ENCODE results near the gene YTHDF1.

YTHDF1 gene

GRCh38 chr20:63182425-63182824 lies 33.5 kb downstream of the YTHDF1 start:
- DNase-seq: no peak

DNA sequence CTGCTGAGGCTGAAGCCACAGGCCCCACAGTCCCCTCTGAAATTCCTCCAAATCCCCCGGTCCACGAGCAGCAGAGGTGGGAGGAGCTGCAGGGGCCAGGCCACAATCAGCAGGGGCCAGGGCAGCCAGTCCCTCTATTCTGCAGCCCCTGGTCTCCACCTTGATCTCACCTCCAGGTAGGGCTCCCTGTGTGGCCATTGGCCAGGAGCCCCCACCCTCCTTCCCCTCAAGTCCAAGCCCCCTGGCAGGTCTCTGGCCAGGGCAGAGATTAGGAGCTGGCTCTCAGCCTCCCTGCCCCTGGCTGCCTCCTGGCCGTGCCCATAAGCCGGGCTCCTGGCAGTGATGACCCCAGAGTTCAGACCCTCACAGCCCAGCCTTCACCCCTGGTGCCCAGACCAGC lies 34.7 kb downstream of the YTHDF1 start:
- DNase-seq: no peak

- DNase-seq: no peak
These were observed 35.3 kb downstream of the YTHDF1 start for GRCh38 chr20:63180569-63181185.

DNA sequence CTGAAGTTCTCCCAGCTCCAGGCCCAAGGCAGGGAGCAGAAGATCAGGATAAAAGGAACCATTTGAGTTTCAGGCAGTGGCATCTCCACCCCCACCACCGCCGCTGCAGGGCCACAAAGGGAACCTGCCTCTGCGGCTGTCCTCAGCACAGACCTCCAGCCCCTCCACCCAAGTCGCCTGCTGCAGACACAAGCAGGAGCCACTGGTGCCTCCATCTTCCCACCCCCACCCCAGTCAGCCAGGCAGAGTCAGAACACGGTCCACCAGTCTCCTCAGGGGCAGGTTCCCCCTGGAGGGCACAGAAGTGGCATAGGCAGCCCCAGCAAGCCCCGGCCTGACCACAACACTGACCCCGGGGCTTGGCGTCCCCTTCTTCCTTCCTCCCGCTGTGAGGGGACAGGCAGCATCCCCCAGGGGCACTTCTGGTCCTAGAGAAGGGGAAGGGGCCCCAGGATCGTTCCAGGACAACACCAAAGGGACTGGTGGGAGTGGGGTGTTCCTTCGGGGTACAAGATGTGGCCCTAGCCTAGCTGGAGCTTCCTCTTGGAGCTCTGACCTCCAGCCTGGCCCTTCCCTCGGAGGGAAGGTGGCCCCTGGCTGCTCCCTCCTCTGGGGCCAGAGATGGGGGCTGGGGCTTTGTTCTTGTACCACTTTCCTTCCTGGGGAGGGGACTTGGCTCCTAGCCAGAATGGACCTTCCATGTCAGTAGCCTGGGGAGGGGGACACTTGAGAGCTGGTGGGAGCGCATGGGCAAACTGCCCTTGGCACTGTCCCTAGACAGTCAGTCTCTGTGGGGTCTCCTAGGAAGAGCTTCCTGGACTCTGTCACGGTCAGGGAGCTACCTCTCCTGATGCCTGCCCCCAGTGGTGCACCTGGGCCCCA lies 36.0 kb downstream of the YTHDF1 start:
- no peak for DNase-seq

GRCh38 chr20:63178889-63179686 lies 36.8 kb downstream of the YTHDF1 start:
- DNase-seq: no peak

DNA sequence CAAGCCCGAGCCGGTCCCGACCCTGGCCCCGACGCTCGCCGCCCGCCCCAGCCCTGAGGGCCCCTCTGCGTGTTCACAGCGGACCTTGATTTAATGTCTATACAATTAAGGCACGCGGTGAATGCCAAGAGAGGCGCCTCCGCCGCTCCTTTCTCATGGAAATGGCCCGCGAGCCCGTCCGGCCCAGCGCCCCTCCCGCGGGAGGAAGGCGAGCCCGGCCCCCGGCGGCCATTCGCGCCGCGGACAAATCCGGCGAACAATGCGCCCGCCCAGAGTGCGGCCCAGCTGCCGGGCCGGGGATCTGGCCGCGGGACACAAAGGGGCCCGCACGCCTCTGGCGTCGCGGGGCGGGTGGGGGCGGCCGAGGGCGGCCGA lies 37.5 kb downstream of the YTHDF1 start:
- no peak for DNase-seq

DNA sequence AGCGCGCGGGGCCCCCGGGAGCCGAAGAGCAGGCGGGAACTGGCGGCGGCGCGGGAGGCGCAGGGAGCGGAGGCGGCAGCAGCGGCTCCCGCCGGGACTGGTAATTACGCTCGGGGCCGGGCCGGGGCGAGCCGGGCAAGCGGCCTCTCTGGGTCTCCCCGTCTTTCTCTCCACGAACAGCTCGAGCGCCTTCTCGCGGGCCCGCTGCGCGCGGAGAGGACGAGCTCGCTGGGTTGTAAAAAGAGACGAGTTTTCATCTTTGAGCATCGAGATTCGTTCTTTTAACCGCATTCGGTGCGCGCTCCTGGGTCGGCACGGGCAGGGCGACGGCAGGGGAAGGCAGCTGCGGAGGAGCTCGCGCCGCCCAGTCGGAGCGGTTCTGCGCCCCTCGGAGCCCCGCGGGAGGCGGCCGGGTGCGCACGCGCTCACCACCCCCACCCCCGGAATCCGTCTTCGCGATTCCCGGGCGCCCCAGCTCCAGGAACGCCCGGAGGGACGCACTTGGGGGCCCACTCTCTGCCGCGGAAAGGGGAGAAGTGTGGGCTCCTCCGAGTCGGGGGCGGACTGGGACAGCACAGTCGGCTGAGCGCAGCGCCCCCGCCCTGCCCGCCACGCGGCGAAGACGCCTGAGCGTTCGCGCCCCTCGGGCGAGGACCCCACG lies 38.0 kb downstream of the YTHDF1 start:
- DNase-seq: no peak

GRCh38 chr20:63177134-63177784 lies 38.7 kb downstream of the YTHDF1 start:
- DNase-seq: no peak

DNA sequence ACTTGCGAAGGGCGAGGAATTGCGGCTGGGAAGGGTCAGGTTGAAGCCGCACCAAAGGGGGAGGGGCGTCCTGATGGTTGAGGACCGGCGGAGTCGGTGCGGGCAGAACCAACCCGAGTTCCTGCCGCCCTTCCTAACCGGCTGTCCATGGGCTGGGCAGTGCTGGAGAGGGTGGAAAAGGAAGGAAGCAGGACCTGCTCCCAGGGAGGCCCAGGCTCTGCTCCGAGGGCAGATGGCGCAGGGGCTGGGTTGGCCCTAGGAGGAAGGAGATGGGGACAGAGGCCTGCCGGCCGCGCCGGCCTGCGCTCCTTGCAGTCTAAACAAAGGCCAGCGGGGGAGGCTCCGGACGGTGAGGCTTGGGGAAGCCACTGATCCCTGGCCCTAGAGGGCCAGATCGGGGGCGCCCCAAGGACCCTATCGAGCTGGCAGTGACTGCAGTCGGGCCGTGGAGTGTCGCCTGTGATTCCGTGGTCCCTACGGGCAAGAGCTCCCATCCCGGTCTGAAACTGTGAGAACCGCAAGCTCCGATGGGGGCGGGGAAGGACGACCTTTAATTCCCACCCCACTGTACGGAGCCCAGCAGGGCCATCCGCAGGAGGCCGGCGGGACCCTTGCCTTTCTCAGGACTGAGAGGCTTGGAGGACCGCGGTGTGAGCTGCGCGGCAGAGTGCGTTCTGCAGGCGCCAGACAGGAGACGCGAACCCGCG lies 39.4 kb downstream of the YTHDF1 start:
- DNase-seq: no peak

DNA sequence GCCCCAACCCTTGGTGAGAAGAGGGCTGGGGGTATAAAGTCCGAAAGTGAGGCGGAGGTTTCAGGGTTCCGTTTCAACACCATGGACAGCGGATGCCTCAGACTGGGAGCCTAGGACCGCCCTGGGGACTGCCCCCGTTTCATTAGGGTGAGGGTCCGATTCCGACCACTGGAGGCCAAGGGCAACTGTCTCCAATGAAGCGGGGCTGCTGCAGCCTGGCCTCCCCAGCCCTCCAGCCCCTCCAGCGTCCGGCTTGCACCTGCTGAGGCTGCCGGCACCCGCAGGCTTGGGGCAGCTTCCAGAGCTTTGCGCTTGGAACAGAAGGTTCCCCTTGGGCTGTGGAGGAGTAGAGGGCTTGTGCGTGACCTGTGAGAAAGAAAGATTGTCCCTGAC lies 39.9 kb downstream of the YTHDF1 start:
- no peak for DNase-seq

DNA sequence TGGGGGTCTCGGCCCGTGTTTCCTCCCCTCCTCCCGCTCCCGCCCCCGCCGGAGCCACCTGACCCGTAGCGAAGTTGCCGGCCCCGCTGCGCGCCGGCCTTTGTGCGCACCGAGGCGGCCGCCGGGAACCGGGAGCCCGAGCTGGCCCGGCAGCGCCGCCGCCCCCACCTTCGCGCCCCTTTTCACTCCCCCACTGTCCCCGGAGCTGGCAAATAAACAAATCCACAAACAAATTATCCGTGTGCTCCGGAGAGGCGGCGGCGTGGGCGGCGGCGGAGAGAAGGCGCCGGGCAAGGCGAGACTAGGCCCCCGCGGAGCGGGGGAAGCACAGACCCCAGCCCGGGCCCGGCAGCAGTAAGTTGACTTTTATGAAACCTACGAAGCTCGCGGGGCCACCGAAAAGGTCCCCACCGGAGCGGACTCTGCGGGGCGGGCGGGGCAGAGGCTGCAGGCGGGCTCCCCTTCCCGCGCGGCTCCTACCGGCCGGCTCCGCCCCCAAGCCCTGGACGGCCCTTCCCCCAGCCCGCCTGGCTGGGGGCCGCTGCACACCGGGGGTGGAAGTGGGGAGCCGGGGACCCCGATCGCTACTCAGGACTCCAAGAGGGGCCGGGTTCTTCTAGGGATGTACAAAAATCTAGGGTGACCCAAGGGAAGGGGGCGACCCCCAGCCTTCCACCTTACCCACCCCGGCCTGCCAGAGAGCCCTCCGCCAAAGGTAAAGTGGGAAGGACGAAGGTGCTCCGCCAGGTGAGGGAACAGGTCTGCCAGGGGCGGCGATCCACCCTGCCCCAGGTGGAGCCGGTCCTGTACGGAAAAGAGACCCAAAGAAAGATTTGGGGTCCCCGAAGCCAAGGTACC lies 40.7 kb downstream of the YTHDF1 start:
- no peak for DNase-seq

DNA sequence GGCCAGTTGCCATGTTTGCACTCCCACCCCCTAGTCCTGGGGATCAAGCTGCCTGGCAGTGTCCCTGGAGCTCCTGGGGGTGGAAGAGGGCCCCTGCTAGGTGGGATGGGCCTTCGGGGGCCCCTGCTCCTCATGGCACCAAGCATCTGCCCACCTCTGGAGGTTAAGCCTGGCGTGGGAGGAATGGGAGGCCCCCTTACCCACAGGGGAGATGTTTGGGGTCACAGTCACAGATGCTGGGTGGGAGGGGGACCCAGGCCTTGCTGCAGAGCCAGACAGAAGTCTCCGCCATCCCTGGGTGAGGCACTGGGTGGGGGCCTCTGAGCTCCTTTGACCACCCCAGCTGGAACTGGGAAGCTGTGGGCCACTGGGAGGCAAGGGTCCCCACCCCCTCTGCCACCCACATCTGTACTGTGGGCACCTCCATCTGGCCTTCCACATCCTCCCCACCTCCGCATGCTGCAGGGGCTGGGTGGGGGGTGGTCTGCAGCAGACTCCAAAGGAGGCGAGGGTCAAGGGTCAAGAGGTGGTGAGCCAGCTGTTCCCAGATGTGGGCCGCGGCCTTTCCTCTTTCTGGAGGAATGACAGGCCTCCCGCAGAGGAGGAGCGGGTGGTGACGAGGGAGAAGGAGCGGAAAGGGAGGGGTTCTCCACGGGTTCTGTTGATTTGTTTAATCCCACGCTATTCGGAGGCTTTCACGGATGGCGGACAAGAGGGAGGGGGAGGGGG lies 41.5 kb downstream of the YTHDF1 start:
- DNase-seq: no peak

GRCh38 chr20:63173552-63174191 lies 42.3 kb downstream of the YTHDF1 start:
- DNase-seq: no peak

GRCh38 chr20:63172726-63173125 lies 43.2 kb downstream of the YTHDF1 start:
- DNase-seq: no peak

DNA sequence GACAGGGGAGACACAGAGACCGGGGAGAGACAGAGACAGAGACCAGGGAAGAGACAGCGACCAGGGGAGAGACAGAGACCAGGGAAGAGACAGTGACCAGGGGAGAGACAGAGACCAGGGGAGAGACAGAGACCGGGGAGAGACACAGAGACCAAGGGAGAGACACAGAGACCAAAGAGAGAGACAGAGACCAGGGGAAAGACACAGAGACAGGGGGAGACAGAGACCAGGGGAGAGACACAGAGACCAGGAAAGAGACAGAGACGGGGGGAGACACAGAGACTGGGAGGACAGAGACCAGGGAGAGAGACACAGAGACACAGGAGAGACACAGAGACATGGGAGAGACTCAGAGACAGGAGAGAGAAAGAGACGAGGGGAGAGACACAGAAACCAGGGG lies 43.9 kb downstream of the YTHDF1 start:
- no peak for DNase-seq

DNA sequence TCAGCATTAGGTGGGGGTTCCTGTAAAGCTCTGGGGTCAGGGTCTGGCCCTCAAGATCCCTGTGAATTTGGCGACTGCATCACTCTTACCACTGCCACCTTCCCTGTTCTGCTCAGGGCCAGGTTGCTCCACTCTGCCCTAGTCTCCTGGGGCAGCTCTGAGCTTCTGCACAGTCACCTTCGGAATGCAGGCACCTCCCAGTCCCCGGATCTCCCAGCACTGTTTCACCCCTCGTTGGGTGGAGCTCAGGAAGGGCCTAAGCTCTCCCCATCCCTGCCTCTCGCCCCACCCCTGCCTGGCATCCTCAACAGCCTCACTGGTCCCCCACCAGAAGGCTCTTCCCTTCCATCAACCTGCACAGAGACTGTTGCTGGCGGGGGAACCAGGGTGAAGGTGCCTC lies 46.2 kb downstream of the YTHDF1 start:
- DNase-seq: no peak

DNA sequence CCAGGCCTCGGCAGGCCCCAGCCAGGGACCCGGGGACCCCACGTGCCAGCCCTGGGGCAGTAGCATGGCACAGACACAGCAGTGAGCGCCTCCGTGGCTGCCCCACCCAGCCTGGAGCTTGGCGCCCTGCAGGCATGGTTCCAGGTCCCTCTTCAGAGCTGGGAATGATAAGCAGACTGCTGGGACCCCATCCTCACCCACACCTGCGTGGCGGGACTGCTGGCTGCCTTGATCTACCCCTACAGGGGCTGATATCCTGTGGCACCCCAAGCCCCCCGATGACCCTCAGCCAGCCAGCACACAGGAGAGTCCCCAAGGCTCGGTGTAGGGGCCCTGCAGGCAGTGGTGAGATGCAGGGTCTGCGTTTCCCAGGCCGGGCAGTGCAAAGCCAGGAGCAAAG lies 47.1 kb downstream of the YTHDF1 start:
- no peak for DNase-seq

GRCh38 chr20:63167918-63168520 lies 47.9 kb downstream of the YTHDF1 start:
- DNase-seq: no peak

All from NCI-H187 (cell line).